NCI-H1092 (cell line): ENCODE measurements around the gene NT5C1B.

Experiments used
- DNase-seq: peaks from one replicate; lab custom pipeline; 2025; lab: John Stamatoyannopoulos, UW

Gene NT5C1B

GRCh38 chr2:18514526-18515461 is 74.6 kb downstream of the NT5C1B start:
- no peak for DNase-seq
